DND-41 (cell line): ENCODE data around the gene MBNL2.

ENCODE experiments used
- ATAC-seq: fragments of 200-7000 bp; cut with Tn5 transposase; 3 replicates; pipeline ENCODE4 v1.9.1; 2021; ENCODE audit warnings: low read depth; ENCODE audit not compliant: insufficient read depth
- DNase-seq: peaks from one replicate; pipeline ENCODE4 v3.0.0-alpha.2; 2020
- H2AFZ ChIP-seq: 2 replicates; pipeline ENCODE4 v1.6.0; 2012; ENCODE audit warnings: low read depth, low read length
- H3K27ac ChIP-seq: 2 replicates; pipeline ENCODE4 v1.5.1; 2012; ENCODE audit warnings: low read length, inconsistent platforms
- H3K27me3 ChIP-seq: fragments of 200-600 bp; sonication (generic); 2 replicates; pipeline ENCODE4 v1.6.0; 2012; ENCODE audit warnings: low read length, mild to moderate bottlenecking, inconsistent platforms; ENCODE audit not compliant: insufficient read depth, poor library complexity
- H3K36me3 ChIP-seq: 2 replicates; pipeline ENCODE4 v1.5.1; 2012; ENCODE audit warnings: low read length, inconsistent platforms; ENCODE audit not compliant: insufficient read depth
- H3K4me1 ChIP-seq: 2 replicates; pipeline ENCODE4 v1.5.1; 2012; ENCODE audit warnings: mild to moderate bottlenecking, low read length; ENCODE audit not compliant: insufficient read depth
- H3K4me2 ChIP-seq: 2 replicates; pipeline ENCODE4 v1.6.0; 2012; ENCODE audit warnings: mild to moderate bottlenecking, moderate library complexity, low read length, inconsistent platforms; ENCODE audit not compliant: insufficient read depth
- H3K4me3 ChIP-seq, 2 experiments: fragments of 200-600 bp in 1 of 2; shearing (Covaris generic) in 1 of 2; 2 replicates each; pipeline ENCODE4 v1.5.1; 2012 to 2016; ENCODE audit warnings: inconsistent platforms in 2 of 2, low read length in 2 of 2, mild to moderate bottlenecking in 2 of 2, low read depth in 1 of 2, moderate library complexity in 1 of 2
- H3K79me2 ChIP-seq: 2 replicates; pipeline ENCODE4 v1.6.0; 2012; ENCODE audit warnings: low read length, inconsistent platforms; ENCODE audit not compliant: insufficient read depth
- H3K9ac ChIP-seq: 2 replicates; pipeline ENCODE4 v1.6.0; 2012; ENCODE audit warnings: low read depth, mild to moderate bottlenecking, inconsistent platforms, low read length, moderate library complexity
- H3K9me3 ChIP-seq: 2 replicates; pipeline ENCODE4 v1.5.1; 2012; ENCODE audit warnings: low read length, moderate library complexity, mild to moderate bottlenecking, inconsistent platforms; ENCODE audit not compliant: insufficient read depth, severe bottlenecking
- H4K20me1 ChIP-seq: 2 replicates; pipeline ENCODE4 v1.6.0; 2012; ENCODE audit warnings: low read length; ENCODE audit not compliant: insufficient read depth
- EZH2 ChIP-seq: IDR thresholded peaks from 3 replicates; pipeline ENCODE4 v1.6.1; 2012; ENCODE audit warnings: borderline replicate concordance, low read depth, mild to moderate bottlenecking, moderate library complexity, low read length, inconsistent platforms; ENCODE audit not compliant: severe bottlenecking
- TF ChIP-seq, protein P1 (sequence below): IDR thresholded peaks from 2 replicates; pipeline ENCODE4 v1.5.1; 2012; ENCODE audit warnings: borderline replicate concordance, low read length, moderate library complexity, mild to moderate bottlenecking; ENCODE audit not compliant: poor library complexity, severe bottlenecking; ENCODE audit errors: extremely low read depth

Gene MBNL2

DNA sequence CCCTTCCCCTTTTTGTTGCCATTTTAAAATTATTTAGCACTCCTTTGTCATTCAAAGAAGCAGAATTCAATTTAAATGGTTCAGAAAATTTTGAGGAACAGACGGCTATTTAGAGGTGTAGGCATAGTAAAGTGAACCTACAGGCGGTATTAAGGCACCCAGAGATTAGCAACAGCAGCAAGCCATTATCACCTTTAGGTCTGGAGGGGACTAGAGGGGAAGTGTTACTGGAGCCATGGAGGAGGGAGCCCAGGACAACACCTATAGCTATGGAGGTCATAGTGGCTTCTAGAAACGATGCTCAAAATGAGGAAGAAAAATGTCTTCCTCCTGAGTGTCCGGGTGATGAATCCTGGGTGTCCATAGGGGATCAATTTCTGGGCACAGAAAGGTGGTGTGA, 25.8 kb upstream of the MBNL2 start:
- ATAC-seq = no peak
- Histone ChIP-seq H3K27me3 (no peaks in the 10 kb centered on the region), H3K4me3 (no peak overlapping the region), H3K9me3 (no peaks in the 10 kb centered on the region), H2AFZ (no peak overlapping the region), H3K27ac (no peak overlapping the region), H3K9ac (no peak overlapping the region), H3K79me2 (no peaks in the 10 kb centered on the region), H3K4me1 (no peaks in the 10 kb centered on the region), H3K36me3 (no peaks in the 10 kb centered on the region), H3K4me2 (no peak overlapping the region), H4K20me1 (no peaks in the 10 kb centered on the region)
- TF ChIP-seq, protein P1, sequence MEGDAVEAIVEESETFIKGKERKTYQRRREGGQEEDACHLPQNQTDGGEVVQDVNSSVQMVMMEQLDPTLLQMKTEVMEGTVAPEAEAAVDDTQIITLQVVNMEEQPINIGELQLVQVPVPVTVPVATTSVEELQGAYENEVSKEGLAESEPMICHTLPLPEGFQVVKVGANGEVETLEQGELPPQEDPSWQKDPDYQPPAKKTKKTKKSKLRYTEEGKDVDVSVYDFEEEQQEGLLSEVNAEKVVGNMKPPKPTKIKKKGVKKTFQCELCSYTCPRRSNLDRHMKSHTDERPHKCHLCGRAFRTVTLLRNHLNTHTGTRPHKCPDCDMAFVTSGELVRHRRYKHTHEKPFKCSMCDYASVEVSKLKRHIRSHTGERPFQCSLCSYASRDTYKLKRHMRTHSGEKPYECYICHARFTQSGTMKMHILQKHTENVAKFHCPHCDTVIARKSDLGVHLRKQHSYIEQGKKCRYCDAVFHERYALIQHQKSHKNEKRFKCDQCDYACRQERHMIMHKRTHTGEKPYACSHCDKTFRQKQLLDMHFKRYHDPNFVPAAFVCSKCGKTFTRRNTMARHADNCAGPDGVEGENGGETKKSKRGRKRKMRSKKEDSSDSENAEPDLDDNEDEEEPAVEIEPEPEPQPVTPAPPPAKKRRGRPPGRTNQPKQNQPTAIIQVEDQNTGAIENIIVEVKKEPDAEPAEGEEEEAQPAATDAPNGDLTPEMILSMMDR = no peak
- no peak for TF ChIP-seq EZH2
- no peak for DNase-seq

DNA sequence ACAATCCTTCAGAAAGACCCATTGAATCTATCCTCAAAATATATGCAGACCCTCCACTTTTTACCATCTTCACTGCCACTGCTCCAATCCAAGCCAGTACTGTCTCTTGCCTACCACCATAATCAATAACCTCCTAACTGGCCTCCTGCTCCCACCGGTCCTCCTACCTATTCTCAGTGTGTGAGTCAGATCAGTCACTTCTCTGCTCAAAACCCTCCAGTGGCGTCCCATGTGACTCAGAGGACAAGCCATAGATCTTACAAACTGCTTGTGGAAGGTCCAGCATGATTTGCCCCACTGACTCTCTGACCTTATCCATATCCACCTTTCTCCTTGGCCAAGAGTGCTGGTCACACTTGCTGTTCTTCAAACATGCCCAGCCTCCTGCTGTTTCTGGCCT, 23.4 kb upstream of the MBNL2 start:
- Histone ChIP-seq H3K9me3 (no peaks in the 10 kb centered on the region), H4K20me1 (no peaks in the 10 kb centered on the region), H3K79me2 (no peaks in the 10 kb centered on the region), H3K4me2 (no peak overlapping the region), H3K36me3 (no peaks in the 10 kb centered on the region), H3K27ac (no peak overlapping the region), H3K9ac (no peak overlapping the region), H3K4me1 (no peaks in the 10 kb centered on the region), H3K27me3 (no peaks in the 10 kb centered on the region), H2AFZ (no peak overlapping the region), H3K4me3 (no peak overlapping the region)
- TF ChIP-seq, protein P1 = no peak
- TF ChIP-seq EZH2 = no peak
- DNase-seq (no peak), ATAC-seq (no peak)

DNA sequence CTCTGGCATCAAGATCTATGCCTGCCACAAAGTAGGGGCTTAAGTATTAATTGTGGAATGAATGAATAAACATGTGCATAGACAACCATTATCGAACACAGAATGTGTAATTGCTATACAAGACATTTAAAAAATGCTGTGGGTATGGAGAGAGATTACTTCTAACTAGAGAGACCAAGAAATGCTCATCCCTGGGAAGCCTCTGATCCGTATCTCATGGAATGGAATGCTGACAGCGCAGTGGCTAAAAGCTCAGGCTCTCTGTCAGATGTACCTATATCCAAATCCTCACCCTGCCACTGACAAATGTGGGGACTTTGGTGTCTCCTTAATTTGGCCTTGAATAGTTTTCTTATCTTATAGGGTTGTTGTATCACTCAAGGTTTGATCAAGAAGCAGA, 22.7 kb upstream of the MBNL2 start:
- H3K27me3 ChIP-seq = no peaks in the 10 kb centered on the region
- no peak overlapping the region for H2AFZ ChIP-seq
- H3K4me1 ChIP-seq = no peaks in the 10 kb centered on the region
- H4K20me1 ChIP-seq = no peaks in the 10 kb centered on the region
- no peaks in the 10 kb centered on the region for H3K9me3 ChIP-seq
- DNase-seq = no peak
- no peak for ATAC-seq
- H3K27ac ChIP-seq = no peak overlapping the region
- TF ChIP-seq, protein P1 = no peak
- TF ChIP-seq EZH2 = no peak
- no peak overlapping the region for H3K9ac ChIP-seq
- no peak overlapping the region for H3K4me2 ChIP-seq
- no peaks in the 10 kb centered on the region for H3K36me3 ChIP-seq
- H3K4me3 ChIP-seq = no peak overlapping the region
- no peaks in the 10 kb centered on the region for H3K79me2 ChIP-seq
